ENCODE measurements around the gene GGA3.
A peak's percentile ranks its signal among the peaks of the same experiment; 100 is the strongest.
"Not testable (repeated sequence)": the region's sequence is repeated elsewhere in the genome, so short reads cannot be mapped to it uniquely, and the experiment has no call there.

The GGA3 gene

DNA sequence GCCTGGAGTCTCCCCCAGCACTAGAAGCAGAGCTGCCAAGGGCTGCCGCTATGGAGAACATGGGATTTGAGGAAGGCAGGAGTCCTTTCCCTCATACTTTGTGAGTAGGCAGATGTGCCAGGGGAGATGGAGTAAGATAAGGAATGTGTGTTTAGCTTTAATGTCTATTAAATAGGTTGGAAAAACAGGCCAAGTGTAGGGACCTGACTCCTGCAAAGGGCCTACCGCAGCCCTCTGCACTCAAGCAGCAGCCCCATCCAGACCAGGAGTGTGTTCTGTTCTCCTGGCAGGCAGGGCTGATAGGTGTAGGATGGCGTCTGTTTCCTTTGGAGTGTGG is 11.4 kb upstream of the GGA3 start:
- no peak for DNase-seq (ENCODE audit: low read depth)

DNA sequence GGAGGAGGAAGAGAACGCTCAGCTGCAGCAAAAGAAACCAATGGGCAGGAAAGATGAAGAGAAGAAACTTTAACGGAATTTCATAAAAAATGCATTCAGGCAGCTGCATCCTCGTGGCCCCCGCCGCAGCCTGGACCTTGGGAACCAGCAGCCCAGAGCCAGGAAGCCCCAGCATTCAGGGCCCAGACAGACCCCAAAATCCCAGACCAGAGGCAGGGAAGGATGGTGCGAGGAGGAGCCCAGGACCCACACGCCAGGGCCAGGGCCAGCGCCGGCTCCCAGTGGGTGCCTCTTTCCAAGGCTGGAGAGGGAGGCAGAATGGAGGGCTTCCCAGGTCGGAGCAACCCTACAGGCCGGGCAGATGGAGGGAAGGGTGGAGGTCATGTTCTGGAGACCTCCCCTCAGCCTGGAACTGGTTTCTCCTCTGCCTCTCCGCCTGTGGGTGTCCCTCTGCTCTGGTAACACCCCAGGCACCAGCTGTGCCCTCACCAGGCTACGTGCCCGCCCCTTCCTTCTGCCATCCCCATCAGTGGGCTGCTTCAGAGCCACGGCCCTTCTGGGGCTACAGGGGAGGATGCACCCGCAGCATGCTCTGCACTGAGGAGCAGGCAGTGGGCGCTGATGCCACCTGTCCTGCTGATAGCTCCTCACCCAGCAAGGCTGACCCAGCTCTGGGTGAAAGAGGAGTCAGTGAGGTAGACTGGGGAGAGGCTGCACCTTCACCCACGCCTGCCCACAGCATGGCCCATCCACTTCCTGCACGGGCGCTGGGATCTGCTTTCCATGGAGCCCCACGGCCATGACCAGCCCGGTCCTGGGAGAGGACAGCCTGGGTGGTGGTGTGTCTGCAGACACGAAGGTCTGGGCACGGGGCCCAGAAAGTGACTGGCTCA is 10.8 kb upstream of the GGA3 start:
- peak; percentile 42 for DNase-seq (ENCODE audit: low read depth)

DNA sequence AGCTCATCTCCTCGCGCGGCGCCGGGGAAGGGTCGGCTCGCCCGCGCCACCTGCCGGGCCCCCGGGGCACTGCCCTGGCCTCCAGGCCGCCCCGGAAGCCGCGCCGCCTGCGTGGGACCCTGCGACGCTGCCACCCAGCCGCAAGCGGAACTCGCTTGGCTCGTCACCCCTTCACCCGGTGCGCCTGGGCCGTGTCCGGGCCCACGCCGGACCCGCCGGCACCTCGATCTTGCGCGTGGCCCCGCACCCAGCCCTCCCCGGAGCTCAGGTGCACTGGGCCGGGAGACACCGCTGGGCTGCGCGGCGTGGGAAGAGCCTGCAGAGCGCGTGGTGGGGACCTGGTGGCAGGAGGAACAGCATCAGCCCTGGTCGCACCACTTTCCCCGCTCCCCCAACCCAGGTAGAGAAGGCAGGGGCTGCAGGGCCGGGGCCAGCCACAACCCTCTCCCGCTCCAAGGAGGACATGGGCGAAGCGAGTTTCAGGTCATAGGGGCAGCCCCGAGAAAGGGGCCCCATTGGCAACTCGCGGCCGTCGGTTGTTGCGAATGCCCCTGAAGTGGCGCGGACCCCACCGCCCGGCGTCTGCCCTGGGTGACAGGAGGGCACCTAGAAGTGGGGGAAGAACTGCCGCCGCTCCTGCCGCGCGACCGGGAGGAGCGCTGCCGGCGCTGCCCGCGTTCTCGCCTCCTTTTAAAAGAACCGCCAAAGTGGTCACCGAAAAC is 10.0 kb upstream of the GGA3 start:
- peak; percentile 86 for DNase-seq (ENCODE audit: low read depth)

DNA sequence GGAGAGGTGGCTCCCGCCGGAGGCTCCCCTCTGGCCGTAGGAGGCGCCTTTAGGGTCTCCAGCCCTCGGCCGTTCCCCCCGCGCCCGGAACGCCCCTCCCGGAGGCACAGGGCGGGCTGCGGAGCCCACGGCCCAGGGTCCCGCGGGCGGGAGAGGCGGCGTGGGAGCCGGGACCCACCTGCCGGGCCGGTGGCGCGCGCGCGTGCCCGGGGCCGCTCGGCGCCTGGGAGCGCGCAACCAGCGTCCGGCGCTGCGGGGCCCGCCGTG is 9.5 kb upstream of the GGA3 start, which contains the start of gene MIF4GD:
Gene MIF4GD (minus strand): TSS at position 266 of the 267 bp plus-strand sequence. CDS start 1,036 bp downstream, outside the sequence.
- no peak for DNase-seq (ENCODE audit: low read depth)

DNA sequence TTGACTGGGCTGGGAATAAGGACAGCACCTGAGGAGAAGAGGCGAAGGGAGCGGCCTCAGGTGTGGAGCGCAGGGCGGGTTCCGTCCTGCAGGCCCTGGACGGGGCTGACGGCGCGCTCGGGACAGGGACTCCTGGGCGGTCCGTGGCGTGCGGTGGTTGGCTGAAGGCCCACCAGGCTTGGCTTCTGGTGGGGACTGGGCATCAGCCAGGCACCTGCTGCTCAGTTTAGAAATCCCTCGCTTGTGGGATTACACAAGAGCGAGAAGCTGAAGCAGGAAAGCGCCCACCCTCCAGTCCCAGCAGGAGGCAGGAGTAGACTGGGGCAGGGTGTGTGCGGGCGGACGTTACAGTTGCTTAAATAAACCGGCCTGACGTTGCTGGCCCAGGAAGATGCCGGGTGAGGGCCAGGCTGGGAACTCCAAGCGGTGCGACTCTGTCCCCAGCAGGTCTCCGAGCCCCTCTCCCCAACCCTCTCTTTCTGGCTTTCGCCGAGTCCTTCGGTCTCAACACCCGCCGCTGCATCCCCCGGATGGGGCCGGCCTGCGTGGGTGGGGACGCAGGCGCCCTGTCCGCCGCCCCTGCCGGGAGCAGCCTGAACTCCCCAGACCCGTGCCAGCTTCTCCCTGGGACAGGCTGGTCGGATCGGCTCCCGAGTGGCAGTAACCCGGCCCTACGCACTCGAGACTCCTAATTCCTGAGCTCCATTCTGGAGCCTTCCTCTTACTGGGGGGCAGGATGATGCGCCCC is 9.0 kb upstream of the GGA3 start:
- DNase-seq (ENCODE audit: low read depth) = peak; percentile 83

DNA sequence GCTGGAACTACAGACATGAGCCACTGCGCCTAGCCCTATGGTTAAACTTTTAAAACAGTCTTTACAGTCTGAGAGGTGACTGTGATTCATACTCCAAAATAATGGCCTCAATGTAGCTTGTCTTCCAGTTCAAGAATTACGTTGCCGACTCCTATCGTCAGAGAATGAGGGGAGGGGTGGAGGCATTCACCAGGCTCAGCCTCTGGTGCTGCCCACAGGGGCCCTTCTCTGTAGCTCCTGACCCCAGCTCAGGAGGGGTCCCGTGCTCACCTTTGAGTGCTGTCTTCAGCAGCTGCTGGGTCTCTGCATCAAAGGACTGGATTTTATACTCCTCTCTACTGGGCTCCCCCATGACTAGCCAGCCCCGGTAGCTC is 8.4 kb upstream of the GGA3 start:
- DNase-seq (ENCODE audit: low read depth) = no peak

DNA sequence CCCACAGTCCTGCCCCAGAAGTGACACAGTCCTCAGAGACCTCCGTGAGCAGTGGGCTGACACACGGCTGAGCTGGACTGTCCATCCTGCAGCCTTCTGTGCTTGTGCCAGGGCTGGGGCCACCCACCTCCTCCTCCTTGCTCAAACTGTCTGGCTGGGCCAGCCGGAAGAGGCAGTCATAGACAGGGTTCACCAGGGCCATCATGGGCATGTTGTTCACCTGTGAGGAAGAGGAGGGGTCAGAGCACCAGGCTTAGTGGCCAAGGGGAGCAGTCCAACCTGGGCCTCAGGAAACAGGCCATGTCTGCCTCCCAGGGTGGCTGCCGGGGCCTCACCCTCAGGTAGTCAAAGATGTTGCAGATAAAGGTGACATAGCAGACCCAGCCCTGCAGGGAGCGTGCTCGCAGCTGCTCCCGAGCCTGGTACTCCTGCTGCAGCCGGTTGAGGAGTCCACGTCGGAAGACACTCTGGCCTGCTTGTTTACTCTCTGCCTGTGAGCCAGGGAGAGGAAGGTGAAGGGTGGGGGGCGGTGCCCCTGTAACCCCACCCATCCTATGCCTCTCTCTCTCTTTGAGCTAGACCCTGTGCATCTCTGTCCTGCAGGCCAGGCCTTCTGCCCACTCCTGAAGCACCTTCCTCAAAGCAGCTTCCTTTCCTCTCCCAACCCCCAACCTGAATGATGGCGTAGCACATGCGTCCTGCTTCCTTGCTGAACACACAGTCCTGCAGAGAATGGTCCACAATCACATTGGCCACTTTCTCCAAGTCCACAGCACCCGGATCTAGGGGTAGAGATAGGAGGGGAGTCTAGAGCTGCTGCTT is 6.2 kb upstream of the GGA3 start:
- DNase-seq (ENCODE audit: low read depth) = peak; percentile 45

DNA sequence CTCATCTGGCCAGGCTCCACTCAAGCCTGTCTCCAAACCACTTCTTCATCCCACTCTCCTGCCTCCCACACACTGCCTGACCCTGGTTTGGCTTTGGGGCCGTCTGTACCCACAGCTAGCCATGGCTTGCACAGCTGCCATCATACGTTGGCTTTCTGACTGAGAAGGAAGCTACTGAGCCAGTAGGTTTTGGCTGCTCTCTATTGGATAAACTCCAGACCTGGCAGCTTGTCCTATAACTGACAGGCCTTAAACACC is 5.7 kb upstream of the GGA3 start:
- DNase-seq (ENCODE audit: low read depth) = no peak

DNA sequence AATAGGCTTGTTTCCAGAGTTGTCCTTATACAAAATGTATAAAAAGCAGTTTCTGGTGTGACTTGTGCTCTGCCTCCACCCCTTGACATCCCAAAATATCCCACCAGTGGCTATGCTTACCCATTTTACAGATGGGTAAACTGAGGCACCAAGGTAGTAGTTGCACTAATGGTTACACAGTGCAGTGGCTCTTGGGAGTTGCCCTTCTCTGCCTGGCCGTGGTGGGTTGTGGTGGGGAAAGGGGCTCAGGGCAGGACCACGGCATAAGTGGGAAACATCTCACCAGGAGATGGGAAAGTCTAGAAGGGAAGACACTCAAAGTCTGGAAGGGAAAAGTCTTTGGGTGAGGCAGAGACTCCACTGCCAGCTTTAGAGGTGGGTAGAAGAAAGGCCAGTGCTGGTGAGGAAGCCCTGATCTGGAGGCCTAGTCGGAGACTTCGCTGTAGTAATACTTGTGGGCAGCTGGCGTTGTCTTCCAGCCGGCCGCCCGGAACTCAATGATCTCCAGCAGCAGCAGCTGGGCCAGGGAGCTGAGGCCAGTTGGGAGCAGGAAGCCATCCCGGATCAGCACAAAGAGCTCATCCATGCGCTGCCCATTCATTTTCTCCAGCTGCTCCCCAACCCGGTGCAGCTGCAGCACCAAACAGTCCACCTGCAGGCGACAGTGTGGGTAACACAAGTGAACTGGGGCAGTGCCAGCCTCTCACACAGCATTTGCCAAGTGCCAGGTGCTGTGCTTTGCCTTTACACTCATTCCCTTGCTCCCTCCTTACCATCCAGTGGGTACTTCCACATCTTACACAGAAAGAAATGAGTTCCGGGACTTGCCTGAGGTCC is 5.1 kb upstream of the GGA3 start:
- no peak for DNase-seq (ENCODE audit: low read depth)

DNA sequence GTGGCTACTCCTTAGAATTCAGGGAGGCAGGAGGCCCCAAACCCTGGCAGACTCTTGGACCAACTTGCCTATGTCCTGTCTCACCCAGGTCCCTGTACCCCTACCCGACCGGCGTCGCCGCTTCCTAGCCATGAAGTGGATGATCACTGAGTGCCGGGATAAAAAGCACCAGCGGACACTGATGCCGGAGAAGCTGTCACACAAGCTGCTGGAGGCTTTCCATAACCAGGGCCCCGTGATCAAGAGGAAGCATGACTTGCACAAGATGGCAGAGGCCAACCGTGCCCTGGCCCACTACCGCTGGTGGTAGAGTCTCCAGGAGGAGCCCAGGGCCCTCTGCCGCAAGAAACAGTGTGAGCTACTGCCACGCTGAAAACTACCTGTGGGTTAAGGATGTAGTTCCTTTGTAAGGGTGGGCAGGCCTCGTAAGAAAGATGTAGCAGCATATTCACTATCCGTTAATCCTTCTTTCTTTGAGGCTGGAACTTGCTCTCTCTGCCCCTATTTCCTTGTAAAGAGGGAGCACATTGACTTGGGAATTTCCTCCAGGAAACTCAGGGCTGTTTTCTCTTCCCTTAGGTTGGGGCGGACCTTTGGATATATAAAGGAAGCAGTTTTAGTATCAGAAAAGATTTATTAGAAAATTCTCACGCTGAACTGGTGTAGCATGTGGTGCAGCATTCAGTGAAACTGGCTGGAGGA is 4.4 kb upstream of the GGA3 start:
- DNase-seq (ENCODE audit: low read depth) = no peak

DNA sequence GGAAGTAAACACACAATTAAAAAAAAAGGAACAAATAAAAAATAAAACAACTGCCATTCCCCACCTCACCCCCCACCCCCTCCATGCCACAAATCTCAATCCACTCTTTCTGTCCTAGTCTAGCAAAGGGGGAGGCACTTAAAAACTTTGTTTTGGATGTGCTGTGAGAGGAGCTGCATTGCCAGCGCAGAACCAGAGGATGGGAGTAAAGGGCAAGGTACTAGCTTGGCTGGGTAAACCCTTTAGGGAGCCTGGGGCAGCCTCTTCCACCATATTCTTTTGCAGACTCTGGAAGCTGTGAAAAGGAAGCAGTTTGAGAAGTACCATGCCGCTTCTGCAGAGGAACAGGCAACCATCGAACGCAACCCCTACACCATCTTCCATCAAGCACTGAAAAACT is 1.6 kb upstream of the GGA3 start:
- no peak for DNase-seq (ENCODE audit: low read depth)

DNA sequence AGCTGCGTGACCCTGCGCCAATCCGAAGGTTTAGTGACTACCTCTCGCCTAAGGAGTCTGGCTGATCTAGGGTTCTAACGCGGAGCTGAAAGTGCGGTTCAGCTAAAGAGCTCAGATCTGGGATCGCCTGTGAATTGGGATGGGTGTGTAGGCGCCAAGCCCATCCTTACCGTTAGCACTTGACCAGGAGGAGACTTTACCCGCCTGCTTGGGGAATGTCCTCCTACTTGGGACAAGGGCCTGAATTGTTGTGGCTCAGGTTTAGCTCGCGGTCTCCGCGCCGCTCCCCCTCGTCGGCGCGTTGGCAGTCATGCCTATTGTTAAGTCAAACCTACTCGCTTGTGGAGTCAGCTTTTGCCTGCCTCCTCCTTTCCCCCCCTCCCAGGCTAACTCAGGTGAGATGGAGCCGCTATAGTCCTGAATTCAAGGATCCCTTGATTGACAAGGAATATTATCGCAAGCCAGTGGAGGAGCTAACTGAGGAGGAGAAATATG is 753 bp upstream of the GGA3 start:
- peak; percentile 66 for DNase-seq (ENCODE audit: low read depth)

DNA sequence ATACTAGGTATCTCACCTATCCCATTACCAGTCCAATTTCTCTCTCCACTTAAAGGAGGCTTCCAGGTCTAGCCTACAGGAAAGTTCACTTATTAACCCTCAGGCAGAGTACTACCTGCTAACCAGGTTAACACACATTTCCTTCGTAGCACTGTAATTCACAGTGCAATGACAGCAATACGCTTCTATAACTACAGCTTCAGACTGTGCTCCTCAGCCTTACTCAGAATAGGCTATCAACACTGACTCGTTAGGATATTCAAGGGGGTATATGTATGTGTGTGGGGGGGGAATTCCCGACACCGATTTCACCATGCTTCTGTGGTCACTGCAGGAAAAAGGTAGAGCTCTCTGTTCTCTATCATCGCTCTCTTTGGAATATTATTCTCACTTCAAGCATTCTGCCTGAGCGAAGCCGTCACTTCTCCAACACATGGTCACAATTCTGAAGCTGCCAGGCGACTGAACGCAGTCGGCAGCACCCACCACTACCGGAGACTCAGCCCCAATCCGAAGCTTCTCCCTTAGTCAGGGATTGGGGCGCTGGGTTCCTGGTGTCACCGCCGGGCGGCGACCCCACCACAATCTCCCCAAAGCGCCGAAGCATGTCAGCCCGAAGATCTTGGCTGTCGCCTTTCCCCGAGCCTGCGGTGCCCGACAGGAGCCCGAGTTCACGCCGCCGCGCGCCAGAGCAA is 618 bp downstream of the GGA3 start:
- peak; percentile 54 for DNase-seq (ENCODE audit: low read depth)

DNA sequence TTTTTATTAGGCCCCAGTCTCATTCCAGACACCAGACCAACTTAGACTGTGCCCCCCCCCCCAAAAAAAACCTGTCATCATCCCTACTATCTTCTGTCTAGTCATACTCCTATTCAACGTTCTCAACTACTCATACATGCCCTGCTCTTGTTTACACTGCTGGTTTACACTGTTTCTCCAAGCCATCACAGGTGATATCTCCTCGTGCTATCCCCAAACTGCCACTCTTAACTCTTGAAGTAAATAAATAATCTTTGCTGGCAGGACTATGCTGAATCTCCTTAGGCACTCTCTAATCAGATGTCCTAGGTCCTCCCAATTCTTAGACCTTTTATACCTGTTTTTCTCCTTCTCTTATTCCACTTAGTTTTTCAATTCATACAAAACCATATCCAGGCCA is 4.2 kb downstream of the GGA3 start:
- DNase-seq (ENCODE audit: low read depth) = not testable (repeated sequence)

DNA sequence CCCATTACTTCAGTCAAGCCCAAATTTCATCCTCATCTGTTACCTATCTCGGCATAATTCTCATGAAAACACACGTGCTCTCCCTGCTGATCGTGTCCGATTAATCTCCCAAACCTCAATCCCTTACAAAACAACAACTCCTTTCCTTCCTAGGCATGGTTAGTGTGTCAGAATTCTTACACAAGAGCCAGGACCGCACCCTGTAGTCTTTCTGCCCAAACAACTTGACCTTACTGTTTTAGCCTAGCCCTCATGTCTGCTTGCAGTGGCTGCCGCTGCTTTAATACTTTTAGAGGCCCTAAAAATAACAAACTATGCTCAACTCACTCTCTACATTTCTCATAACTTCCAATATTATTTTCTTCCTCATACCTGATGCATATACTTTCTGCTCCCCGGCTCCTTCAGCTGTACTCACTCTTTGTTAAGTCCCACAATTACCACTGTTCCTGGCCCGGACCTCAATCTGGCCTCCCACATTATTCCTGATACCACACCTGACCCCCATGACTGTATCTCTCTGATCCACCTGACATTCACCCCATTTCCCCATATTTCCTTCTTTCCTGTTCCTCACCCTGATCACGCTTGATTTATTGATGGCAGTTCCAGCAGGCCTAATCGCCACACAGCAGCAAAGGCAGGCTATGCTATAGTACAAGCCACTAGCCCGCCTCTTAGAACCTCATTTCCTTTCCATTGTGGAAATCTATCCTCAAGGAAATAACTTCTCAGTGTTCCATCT is 5.3 kb downstream of the GGA3 start:
- DNase-seq (ENCODE audit: low read depth) = not testable (repeated sequence)

DNA sequence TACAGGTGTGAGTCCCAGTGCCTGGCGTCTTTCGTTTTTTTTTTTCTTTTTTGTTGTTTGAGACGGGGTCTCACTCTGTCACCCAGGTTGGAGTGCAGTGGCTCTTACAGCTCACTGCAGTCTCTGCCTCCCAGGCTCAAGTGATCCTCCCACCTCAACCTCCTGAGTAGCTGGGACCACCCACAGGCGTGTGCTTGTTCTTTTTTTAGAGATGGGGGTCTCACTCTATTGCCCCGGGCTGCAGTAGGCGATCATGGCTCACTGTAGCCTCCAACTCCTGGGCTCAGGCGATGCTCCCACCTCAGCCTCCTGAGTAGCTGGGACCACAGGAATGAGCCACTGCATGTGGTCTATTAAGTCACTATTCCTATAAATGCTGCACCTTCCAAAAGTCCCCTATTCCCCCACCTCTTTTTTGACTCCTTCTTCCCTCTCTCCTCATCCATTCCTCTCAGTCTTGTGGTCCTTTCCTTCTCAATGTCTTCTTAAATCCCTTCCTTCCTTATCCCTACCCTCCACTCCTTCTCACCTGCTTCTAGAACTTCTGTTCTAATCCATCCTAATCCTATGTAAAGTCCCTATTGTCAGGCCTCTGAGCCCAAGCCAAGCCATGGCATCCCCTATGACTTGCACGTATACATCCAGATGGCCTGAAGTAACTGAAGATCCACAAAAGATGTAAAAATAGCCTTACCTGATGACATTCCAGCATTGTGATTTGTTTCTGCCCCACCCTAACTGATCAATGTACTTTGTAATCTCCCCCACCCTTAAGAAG is 9.2 kb downstream of the GGA3 start:
- no peak for DNase-seq (ENCODE audit: low read depth)

DNA sequence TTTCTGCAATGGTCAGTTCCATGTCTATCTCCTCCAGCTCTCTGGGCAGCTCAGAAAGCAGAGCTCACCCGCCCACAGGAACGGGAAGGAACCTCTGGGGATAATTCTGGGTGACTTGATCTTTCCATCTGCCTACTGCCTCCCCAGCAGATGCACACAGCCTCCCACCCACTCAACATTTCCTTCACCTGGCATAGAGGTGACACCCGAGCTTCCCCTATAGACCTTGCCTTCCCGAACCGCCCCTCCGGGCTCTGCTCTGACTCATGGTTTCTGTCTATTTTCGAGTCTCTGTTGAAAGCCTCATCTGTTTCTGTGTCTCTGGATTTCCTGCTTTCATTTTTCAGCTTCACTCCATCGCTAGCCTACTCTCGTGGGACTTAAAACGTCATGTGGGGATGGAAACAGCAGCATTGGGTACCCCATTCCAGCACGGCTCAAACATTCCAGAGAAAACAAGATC is 11.4 kb downstream of the GGA3 start:
- DNase-seq (ENCODE audit: low read depth) = no peak

DNA sequence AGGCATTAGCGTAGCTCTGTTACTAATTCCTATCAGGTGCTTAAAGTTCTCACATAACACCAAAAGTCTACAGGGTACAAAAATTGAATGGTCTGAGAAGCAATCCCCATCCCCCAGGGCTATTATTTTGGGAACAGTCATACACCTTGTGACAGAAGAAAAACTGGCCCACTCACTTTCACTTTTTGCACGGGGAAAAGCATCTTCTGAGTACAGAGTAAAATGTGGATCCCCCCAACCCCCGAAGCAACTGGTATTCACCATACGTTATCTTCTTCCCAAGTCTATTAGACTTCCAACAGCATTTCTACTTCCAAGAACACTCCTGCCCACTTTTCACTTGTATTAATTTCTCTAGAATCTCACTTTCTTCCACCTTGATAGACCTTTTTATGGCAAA is 11.8 kb downstream of the GGA3 start:
- DNase-seq (ENCODE audit: low read depth) = no peak
